Mammary epithelial cell (primary cell): ENCODE measurements around the gene EXOSC5.

Experiments used
- EZH2 ChIP-seq: IDR thresholded peaks from 2 replicates; pipeline ENCODE4 v1.6.1; 2012; ENCODE audit warnings: low read length, inconsistent platforms, borderline replicate concordance
- TF ChIP-seq, protein P1 (sequence below), 2 donors: IDR thresholded peaks in 1 of 2; conservative IDR thresholded peaks in 1 of 2; 2 replicates each; pipeline ENCODE4 v1.5.1; 2011 to 2012; ENCODE audit warnings: inconsistent platforms in 2 of 2, low read length in 2 of 2, mild to moderate bottlenecking in 2 of 2, control low read depth in 1 of 2, low read depth in 1 of 2; ENCODE audit not compliant: insufficient read depth in 1 of 2; ENCODE audit errors: extremely low read depth in 1 of 2

DNA sequence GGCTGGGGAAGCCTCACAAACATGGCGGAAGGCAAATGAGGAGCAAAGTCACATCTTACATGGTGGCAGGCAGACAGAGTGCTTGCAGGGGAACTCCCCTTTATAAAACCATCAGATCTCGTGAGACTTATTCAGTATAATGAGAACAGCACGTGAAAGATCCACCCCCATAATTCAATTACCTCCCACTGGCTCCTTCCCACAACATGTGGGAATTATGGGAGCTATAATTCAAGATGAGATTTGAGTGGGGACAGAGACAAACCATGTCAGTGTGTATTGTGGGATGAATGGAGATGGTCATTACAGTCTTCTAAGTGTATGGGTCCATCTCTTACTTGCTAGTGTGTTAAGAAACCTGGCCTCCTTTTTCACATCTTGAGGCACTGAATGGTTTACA is 4.9 kb upstream of the EXOSC5 start:
- TF ChIP-seq, protein P1, sequence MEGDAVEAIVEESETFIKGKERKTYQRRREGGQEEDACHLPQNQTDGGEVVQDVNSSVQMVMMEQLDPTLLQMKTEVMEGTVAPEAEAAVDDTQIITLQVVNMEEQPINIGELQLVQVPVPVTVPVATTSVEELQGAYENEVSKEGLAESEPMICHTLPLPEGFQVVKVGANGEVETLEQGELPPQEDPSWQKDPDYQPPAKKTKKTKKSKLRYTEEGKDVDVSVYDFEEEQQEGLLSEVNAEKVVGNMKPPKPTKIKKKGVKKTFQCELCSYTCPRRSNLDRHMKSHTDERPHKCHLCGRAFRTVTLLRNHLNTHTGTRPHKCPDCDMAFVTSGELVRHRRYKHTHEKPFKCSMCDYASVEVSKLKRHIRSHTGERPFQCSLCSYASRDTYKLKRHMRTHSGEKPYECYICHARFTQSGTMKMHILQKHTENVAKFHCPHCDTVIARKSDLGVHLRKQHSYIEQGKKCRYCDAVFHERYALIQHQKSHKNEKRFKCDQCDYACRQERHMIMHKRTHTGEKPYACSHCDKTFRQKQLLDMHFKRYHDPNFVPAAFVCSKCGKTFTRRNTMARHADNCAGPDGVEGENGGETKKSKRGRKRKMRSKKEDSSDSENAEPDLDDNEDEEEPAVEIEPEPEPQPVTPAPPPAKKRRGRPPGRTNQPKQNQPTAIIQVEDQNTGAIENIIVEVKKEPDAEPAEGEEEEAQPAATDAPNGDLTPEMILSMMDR (conservative IDR thresholded peaks at IDR 0.05 in 1 of 2, IDR thresholded peaks at IDR 0.05 in 1 of 2; ENCODE audit: extremely low read depth in 1 of 2, insufficient read depth in 1 of 2, low read depth in 1 of 2, low read length in 2 of 2) = no peak
- TF ChIP-seq EZH2 = no peak
